IPS-11a (cell line): Measurements from ENCODE around the gene SYTL3.
"Not testable (repeated sequence)": the region's sequence is repeated elsewhere in the genome, so short reads cannot be mapped to it uniquely, and the experiment has no call there.

Source experiments
- H3K4me3 ChIP-seq: one replicate; pipeline ENCODE4 v1.5.1; 2013; ENCODE audit warnings: low read depth, low read length, control low read depth

SYTL3 gene

GRCh38 chr6:158621694-158622544 lies 27.9 kb upstream of the SYTL3 start:
- no peak overlapping the region for H3K4me3 ChIP-seq

DNA sequence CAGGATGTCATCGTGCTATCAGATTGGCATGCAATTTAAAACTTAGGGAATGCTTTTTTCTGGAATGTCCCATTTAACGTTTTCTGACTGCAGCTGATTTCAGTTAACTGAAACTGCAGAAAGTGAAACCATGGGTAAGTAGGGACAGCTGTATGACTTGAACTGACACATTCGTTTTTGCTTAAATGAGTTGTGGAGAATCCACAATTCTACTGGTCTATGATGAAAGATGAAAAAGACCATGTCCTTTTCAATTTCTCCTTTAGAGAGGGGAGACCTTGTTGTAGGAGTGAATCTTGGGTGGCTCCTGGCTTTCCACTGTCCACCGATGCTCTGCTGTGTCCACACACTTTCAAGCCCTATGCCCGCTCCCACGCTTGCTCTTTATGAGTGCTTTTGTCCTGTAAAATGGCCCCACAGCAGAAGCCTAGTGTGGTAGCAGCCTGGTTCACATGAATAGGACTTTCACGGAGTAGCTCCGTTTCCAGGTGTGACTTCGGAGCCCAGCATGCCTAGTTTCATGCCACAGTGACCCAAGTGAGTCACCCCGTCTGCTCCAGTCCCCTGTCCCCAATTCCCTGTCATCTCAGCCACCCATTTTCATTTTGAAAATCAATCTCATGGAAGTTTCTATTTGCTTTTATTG lies 27.2 kb upstream of the SYTL3 start:
- H3K4me3 ChIP-seq = no peak overlapping the region

- no peak overlapping the region for H3K4me3 ChIP-seq
Observed at GRCh38 chr6:158624684-158625682, 24.9 kb upstream of the SYTL3 start.

- no peak overlapping the region for H3K4me3 ChIP-seq
Observed at GRCh38 chr6:158625881-158626305, 24.0 kb upstream of the SYTL3 start.

DNA sequence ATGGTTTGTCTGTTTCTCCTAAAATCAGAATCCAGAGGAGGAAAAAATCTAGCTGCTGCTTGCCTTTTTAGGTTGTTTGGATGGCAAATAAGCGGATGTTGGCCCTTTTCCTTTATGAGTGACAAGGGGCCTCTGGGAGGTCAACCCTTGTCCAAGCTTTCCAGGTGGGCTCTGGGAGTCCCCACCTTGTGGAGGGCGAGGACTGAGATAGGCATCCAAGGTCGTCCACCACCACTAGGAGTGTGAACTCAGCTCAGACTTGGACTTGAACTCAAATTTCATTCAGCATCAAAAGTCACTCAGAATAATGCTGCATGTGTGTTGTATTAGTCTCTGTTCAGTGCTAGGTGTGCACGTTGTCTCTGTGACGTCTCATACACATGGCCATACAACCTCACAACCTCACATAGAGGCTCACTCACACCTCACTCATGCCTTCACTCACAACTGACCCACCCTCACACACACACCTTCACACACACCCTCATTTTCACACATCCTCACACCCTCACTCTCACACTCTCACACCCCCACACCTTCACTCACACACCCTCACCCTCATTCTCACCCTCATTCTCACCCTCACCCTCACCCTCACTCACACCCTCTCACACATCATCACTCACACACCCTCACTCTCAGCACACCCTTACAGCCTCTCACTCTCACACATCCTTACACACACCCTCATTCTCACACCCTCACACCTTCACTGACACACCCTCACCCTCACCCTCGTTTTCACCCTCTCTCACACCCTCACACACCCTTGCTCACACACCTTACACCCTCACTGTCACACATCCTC lies 23.3 kb upstream of the SYTL3 start:
- H3K4me3 ChIP-seq = no peak overlapping the region

DNA sequence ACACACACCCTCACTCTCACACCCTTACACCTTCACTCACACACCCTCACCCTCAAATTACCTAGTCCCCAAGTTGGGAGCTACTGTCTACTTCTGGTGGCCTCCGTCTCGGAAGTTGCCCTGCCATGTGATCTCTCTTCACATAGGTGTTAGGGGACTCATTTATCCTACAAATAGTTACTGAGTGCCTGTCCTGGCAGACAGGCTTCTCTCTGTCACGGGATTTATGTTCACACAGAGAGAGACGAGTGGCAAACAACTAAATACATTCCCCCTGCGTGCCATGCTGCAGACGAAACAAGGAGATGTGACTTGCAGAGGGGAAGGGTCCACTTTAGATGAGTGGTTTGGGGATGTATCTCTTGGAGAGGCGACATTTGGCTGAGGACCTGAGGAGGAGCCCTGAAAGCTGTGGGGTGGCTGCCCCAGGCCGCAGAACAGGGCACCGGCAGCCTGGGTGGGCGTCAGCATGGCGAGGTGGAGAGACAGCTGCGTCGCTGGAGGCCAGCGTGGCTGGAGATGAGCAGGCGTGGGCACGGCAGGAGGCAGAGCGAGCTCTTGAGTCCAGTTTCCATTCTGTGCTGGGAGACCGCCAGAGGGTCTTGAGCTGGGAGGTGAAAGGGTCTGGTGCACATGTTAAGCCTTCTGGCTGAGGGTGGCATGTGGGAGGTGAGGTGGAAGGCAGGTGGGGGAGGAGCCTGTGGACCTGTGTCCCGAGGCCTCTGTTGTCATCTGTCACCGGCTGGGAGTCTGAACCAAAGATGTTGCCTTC lies 22.5 kb upstream of the SYTL3 start:
- H3K4me3 ChIP-seq = no peak overlapping the region

DNA sequence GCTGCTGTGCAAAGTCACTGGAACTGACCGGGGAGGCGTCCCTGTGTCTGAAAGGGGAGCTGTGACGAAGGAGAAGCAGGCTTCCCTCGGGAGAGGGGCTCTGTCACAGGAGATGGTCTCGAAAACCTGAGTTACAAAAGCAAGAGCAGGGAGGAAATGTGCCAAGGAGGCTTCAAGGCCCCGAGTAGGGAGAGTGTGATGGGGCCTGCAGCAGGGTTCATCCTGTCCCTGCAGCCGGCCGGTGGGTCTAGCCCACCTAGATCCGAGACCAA lies 22.0 kb upstream of the SYTL3 start:
- H3K4me3 ChIP-seq = no peak overlapping the region

- H3K4me3 ChIP-seq = no peak overlapping the region
Observed at GRCh38 chr6:158628542-158628941, 21.3 kb upstream of the SYTL3 start.

DNA sequence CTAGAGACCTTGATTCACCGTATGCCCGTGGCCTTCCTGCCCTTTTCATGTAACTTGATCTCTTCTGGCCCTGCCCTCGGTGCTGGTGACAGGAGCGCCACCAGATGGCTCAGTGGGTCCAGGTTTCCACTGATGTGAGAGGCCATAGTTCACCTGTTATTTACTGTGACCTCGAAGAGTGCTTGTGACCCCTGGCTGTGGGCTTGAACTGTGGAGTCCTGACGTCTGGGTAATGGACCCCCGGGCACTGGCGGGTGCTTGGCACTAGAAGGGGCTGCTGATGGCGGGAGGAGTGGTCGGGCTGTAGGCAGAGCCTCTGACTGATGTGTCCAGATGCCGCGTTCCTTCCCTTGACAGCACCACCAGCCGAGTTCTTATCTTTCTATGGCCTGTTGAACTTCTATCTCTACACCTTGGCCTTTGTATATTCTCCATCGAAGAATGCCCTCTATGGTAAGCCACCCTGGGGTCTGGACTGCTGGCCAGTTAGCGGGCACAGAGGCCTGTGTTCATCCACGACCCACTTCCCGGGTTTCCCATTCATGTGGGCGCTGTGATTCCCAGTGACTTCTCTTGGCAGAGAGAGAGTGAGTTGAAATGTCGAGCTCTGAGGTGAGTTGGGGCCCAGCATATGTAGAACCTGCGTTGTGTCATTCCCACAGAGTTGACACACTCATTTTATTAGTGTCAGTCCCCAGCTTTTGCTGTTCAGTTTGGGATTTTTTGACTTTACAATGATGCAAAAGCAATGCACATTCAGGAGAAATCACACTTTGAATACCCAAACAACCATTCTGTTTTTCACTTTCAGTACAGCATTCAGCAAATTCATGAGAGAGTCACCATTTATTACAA lies 20.3 kb upstream of the SYTL3 start:
- no peak overlapping the region for H3K4me3 ChIP-seq

DNA sequence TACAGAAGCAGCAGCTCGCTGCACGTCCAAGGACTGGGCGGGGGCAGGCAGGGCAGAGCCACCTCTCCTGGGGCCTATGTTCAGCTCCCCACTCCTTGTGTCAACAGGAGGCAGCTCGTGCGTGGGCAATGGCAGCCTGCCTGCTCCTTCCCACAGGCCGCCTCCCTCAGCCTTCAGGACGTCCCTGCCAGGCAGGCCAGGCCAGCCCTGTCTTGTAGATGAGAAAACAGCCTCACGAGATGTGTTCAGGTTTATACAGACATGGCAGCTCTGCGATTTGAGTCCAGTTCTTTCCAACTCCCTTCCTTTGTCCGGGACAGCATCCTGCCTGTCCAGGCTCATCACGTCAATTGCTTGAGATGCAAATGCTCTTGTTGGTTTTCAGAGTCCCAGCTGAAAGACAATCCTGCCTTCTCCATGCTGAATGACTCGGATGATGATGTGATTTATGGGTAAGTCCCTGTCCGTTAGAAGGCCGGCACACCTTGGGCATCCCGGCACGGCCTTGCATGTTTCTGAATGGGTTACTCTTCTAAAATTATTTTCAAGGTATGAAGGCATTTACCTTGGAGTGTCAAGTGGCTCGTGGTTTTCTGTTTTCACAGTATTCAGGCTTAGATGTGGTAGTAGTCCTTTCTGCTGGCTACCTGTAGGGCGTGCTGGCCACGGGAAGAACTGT lies 18.8 kb upstream of the SYTL3 start:
- H3K4me3 ChIP-seq = no peak overlapping the region

DNA sequence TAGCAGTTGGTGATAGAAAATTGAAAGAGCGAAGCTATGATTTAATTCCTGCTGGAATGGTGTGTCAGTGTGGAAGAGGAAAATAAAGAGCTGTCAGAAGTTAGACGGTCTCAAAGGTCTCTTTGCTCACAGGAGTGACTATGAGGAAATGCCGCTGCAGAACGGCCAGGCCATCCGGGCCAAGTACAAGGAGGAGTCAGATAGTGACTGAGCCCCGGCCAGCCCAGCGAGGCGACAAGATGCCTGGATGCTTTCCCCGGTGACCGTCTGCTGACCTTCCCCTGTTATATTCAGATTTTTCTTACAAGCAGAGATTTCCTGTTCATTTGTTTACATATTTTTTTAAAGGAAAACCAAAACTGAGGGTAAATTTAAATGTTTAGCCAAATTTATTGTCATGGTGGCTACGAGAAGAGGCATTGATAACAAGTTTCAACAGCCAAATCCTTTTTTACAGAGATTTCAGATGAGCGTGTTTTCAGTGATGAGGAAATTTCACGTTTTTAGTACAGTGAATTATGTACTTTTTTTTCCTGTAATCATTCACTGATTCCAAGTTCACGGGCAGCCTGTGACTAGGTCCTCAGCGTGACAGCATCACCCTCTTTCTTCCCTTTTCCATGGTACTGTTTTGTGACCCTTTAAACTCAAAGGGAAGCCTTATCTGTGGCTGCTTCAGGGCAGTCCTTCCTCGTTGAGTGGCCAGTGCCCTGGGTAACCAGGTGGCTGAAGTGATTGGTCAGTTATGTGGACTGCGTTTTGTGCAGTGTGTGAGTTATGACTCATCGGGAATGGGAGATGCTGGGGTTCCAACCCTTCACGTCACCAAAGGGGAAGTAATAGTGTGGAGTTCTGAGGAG lies 17.9 kb upstream of the SYTL3 start:
- no peak overlapping the region for H3K4me3 ChIP-seq

DNA sequence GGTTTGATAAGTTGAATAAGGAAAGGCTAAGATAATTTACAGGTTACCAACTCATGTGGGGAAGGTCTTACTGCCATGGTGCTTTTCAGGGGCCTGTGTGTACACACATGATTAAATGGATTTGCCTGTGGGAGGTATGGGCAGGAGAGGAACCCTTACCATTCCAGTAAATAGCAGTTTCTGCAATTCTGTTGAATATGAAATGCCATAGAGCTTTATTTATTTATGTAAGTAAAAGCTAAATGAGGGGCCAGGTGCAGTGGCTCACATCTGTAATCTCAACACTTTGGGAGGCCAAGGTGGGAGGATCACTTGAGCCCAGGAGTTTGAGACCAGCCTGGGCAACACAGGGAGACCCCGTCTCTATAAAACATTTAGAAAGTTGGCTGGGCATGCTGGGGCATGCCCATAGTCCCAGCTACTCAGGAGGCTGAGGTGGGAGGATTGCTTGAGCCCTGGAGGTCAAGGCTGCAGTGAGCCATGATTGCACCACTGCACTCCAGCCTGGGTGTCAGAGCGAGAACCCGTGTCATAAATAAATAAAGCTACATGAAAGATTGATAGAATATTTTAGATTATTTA lies 17.2 kb upstream of the SYTL3 start:
- not testable (repeated sequence) for H3K4me3 ChIP-seq

DNA sequence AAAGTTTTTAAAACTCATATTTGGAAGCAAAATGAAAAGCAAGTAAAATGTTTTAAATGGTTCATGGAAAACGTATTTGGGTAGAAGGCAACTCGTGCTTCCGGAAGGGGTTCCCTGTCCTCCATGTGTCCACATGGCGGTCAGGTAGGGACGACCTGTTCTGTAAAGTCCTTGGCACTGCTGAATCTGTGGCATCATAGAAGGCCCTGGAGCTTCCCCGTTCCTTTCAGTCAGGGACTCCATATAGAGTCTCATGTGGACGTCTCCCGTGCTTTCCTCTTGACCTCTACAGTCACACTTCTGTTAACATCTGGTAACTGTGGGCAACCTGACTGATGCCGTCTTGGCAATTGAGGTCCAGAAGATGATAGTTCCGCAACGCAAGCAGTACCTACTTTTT lies 16.7 kb upstream of the SYTL3 start:
- no peak overlapping the region for H3K4me3 ChIP-seq

- no peak overlapping the region for H3K4me3 ChIP-seq
Observed at GRCh38 chr6:158634695-158635426, 15.0 kb upstream of the SYTL3 start.

GRCh38 chr6:158635427-158636073 lies 14.3 kb upstream of the SYTL3 start:
- H3K4me3 ChIP-seq = no peak overlapping the region

- no peak overlapping the region for H3K4me3 ChIP-seq
Observed at GRCh38 chr6:158636778-158637177, 13.1 kb upstream of the SYTL3 start.
